ENCODE results near the gene NAA38.

NAA38 gene

DNA sequence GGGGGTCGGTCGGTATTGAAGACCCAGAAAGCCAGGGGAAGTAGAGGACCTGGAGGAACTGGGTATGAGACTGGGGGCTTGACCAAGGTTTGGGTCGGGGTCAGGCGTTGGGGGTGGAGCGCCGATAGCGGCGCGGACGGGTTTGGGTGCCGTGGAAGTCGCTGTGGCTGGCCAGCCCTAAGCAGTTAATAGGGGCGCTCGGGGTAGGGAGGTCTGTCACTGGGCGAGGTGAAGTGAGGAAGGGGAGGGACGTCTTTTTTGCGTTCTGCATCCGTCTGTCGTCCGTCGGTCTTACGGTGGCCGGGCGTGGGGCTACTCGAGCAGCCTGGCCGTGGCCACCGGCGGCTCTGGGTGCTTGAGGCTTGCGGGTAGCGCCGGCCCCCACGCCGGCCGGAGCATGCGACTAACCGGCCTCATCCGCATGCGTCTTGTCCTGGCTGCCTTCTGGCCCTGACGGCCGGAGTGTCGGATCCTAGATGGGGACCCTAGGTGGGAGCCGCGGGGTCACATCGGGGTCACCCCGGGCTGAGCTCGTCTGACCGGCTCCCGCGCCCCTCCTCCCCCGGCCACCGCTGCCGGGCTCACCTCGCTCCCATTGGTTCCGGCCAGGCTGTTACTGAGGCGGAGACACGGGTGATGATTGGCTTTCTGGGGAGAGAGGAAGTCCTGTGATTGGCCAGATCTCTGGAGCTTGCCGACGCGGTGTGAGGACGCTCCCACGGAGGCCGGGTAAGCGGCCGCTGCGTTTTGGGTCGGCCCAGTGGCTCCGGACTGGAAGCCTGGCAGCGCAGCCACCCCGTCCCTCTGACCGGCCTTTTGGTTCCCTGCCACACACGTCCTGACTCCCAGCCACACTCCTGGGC is 12.8 kb downstream of the NAA38 start (continued):
- TF ChIP-seq, protein P1, sequence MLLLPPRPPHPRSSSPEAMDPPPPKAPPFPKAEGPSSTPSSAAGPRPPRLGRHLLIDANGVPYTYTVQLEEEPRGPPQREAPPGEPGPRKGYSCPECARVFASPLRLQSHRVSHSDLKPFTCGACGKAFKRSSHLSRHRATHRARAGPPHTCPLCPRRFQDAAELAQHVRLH (tag by site-specific recombination; IDR thresholded peaks at IDR 0.05) = no peak
- TF ChIP-seq ZNF157 (tag by site-specific recombination; IDR thresholded peaks at IDR 0.05) = peak; percentile 34; the same call in 1 of the 2 replicates
- TF ChIP-seq, protein P2, sequence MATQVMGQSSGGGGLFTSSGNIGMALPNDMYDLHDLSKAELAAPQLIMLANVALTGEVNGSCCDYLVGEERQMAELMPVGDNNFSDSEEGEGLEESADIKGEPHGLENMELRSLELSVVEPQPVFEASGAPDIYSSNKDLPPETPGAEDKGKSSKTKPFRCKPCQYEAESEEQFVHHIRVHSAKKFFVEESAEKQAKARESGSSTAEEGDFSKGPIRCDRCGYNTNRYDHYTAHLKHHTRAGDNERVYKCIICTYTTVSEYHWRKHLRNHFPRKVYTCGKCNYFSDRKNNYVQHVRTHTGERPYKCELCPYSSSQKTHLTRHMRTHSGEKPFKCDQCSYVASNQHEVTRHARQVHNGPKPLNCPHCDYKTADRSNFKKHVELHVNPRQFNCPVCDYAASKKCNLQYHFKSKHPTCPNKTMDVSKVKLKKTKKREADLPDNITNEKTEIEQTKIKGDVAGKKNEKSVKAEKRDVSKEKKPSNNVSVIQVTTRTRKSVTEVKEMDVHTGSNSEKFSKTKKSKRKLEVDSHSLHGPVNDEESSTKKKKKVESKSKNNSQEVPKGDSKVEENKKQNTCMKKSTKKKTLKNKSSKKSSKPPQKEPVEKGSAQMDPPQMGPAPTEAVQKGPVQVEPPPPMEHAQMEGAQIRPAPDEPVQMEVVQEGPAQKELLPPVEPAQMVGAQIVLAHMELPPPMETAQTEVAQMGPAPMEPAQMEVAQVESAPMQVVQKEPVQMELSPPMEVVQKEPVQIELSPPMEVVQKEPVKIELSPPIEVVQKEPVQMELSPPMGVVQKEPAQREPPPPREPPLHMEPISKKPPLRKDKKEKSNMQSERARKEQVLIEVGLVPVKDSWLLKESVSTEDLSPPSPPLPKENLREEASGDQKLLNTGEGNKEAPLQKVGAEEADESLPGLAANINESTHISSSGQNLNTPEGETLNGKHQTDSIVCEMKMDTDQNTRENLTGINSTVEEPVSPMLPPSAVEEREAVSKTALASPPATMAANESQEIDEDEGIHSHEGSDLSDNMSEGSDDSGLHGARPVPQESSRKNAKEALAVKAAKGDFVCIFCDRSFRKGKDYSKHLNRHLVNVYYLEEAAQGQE (tag by site-specific recombination; IDR thresholded peaks at IDR 0.05) = peak; percentile 25; the same call in 1 of the 2 replicates
- no peak for TF ChIP-seq ZNF114 (tag by site-specific recombination; IDR thresholded peaks at IDR 0.05)
- TF ChIP-seq, protein P3, sequence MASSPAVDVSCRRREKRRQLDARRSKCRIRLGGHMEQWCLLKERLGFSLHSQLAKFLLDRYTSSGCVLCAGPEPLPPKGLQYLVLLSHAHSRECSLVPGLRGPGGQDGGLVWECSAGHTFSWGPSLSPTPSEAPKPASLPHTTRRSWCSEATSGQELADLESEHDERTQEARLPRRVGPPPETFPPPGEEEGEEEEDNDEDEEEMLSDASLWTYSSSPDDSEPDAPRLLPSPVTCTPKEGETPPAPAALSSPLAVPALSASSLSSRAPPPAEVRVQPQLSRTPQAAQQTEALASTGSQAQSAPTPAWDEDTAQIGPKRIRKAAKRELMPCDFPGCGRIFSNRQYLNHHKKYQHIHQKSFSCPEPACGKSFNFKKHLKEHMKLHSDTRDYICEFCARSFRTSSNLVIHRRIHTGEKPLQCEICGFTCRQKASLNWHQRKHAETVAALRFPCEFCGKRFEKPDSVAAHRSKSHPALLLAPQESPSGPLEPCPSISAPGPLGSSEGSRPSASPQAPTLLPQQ (tag by site-specific recombination; IDR thresholded peaks at IDR 0.05) = no peak
- TF ChIP-seq BCL11B (tag by site-specific recombination; IDR thresholded peaks at IDR 0.05; ENCODE audit: low read depth) = peak; percentile 95
- TF ChIP-seq ZNF391 (tag by site-specific recombination; IDR thresholded peaks at IDR 0.05; ENCODE audit: borderline replicate concordance, low read depth) = peak; percentile 46; the same call in 1 of the 2 replicates
- no peak for TF ChIP-seq ZNF560 (tag by site-specific recombination; IDR thresholded peaks at IDR 0.05; ENCODE audit: borderline replicate concordance)
- TF ChIP-seq, protein P4, sequence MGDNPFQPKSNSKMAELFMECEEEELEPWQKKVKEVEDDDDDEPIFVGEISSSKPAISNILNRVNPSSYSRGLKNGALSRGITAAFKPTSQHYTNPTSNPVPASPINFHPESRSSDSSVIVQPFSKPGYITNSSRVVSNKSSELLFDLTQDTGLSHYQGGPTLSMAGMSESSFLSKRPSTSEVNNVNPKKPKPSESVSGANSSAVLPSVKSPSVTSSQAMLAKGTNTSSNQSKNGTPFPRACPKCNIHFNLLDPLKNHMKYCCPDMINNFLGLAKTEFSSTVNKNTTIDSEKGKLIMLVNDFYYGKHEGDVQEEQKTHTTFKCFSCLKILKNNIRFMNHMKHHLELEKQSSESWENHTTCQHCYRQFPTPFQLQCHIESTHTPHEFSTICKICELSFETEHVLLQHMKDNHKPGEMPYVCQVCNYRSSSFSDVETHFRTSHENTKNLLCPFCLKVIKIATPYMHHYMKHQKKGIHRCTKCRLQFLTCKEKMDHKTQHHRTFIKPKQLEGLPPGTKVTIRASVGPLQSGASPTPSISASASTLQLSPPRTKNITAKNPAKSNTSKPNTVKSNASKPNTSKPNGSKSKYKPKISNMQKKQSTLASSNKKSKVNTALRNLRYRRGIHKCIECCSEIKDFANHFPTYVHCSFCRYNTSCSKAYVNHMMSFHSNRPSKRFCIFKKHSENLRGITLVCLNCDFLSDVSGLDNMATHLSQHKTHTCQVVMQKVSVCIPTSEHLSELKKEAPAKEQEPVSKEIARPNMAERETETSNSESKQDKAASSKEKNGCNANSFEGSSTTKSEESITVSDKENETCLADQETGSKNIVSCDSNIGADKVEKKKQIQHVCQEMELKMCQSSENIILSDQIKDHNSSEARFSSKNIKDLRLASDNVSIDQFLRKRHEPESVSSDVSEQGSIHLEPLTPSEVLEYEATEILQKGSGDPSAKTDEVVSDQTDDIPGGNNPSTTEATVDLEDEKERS (tag by site-specific recombination; IDR thresholded peaks at IDR 0.05) = no peak
- no peak for TF ChIP-seq KLF1 (tag by site-specific recombination; IDR thresholded peaks at IDR 0.05)
- peak; percentile 23 for TF ChIP-seq SP3 (tag by site-specific recombination; IDR thresholded peaks at IDR 0.05)
- TF ChIP-seq ZNF521 (tag by site-specific recombination; IDR thresholded peaks at IDR 0.05) = no peak
- TF ChIP-seq MEIS1 (CRISPR knock-in tag; IDR thresholded peaks at IDR 0.05; ENCODE audit: borderline replicate concordance) = no peak
- peak; percentile 9; the same call in 1 of the 2 replicates for TF ChIP-seq ZBTB21 (tag by site-specific recombination; IDR thresholded peaks at IDR 0.05)
- TF ChIP-seq, protein P5, sequence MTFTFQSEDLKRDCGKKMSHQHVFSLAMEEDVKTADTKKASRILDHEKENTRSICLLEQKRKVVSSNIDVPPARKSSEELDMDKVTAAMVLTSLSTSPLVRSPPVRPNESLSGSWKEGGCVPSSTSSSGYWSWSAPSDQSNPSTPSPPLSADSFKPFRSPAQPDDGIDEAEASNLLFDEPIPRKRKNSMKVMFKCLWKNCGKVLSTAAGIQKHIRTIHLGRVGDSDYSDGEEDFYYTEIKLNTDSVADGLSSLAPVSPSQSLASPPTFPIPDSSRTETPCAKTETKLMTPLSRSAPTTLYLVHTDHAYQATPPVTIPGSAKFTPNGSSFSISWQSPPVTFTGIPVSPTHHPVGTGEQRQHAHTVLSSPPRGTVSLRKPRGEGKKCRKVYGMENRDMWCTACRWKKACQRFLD (tag by site-specific recombination; IDR thresholded peaks at IDR 0.05) = peak; percentile 49; the same call in 1 of the 2 replicates
- TF ChIP-seq ZEB2 (tag by site-specific recombination; IDR thresholded peaks at IDR 0.05) = peak; percentile 91
- 0 out of 2 replicates have a peak, but pooled peaks have one; percentile 11 for TF ChIP-seq WT1 (tag by site-specific recombination; IDR thresholded peaks at IDR 0.05)
- TF ChIP-seq, protein P6, sequence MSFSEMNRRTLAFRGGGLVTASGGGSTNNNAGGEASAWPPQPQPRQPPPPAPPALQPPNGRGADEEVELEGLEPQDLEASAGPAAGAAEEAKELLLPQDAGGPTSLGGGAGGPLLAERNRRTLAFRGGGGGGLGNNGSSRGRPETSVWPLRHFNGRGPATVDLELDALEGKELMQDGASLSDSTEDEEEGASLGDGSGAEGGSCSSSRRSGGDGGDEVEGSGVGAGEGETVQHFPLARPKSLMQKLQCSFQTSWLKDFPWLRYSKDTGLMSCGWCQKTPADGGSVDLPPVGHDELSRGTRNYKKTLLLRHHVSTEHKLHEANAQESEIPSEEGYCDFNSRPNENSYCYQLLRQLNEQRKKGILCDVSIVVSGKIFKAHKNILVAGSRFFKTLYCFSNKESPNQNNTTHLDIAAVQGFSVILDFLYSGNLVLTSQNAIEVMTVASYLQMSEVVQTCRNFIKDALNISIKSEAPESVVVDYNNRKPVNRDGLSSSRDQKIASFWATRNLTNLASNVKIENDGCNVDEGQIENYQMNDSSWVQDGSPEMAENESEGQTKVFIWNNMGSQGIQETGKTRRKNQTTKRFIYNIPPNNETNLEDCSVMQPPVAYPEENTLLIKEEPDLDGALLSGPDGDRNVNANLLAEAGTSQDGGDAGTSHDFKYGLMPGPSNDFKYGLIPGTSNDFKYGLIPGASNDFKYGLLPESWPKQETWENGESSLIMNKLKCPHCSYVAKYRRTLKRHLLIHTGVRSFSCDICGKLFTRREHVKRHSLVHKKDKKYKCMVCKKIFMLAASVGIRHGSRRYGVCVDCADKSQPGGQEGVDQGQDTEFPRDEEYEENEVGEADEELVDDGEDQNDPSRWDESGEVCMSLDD (tag by site-specific recombination; IDR thresholded peaks at IDR 0.05) = peak; percentile 94
- no peak for TF ChIP-seq ZNF175 (tag by site-specific recombination; IDR thresholded peaks at IDR 0.05)
- TF ChIP-seq ZBTB20 (tag by site-specific recombination; IDR thresholded peaks at IDR 0.05) = no peak
- TF ChIP-seq ZNF623 (tag by site-specific recombination; IDR thresholded peaks at IDR 0.05) = no peak
- no peak for TF ChIP-seq ZNF146 (tag by site-specific recombination; IDR thresholded peaks at IDR 0.05)
- no peak for TF ChIP-seq TCF7L2 (IDR thresholded peaks at IDR 0.05; ENCODE audit: borderline replicate concordance, low read depth, low read length)
- TF ChIP-seq, protein P7, sequence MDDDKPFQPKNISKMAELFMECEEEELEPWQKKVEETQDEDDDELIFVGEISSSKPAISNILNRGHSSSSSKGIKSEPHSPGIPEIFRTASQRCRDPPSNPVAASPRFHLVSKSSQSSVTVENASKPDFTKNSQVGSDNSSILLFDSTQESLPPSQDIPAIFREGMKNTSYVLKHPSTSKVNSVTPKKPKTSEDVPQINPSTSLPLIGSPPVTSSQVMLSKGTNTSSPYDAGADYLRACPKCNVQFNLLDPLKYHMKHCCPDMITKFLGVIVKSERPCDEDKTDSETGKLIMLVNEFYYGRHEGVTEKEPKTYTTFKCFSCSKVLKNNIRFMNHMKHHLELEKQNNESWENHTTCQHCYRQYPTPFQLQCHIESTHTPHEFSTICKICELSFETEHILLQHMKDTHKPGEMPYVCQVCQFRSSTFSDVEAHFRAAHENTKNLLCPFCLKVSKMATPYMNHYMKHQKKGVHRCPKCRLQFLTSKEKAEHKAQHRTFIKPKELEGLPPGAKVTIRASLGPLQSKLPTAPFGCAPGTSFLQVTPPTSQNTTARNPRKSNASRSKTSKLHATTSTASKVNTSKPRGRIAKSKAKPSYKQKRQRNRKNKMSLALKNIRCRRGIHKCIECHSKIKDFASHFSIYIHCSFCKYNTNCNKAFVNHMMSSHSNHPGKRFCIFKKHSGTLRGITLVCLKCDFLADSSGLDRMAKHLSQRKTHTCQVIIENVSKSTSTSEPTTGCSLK (tag by site-specific recombination; IDR thresholded peaks at IDR 0.05) = no peak

Data from HEK293 (cell line).